ENCODE results near the gene GPR55.

Gene GPR55

DNA sequence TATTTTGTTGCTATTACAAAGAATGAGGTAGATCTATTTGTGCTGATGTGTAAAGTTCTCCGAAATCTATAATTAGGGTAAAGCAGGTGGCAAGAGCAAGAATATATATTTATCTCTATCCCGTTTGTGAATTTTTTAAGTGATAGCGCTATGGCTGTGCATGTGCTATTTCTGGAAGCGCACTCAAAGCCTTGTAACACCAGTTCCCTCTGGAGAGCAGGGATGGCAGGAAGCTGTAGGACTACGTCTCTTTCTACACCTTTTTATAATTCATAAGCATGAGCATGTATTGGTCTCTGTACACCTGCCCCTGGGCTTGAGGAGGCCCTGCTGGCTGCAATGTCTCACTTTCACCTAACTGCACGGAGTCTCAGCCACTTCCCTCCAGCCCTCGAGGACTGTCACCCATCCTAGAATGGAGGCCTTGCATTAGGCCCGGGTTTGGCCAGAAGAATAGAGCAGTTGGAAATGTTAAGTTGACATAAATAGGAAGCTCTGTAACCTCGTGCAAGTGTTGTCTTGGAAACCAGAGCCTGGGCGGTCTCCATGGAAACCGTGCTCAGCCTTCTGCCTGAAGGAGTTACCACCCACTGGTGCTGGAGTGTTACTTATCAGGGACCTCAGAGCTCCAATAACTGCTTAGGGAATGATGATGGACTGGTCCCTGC is 39.4 kb downstream of the GPR55 start:
- no peaks in the 10 kb centered on the region for H3K36me3 ChIP-seq (replicated peaks)
- in situ Hi-C loops (cut with HindIII; ENCODE audit: low pct_ligation_motif_present, low sequenced_read_pairs), result no loop called here
- H3K27me3 ChIP-seq (replicated peaks), result no peaks in the 10 kb centered on the region
- TF ChIP-seq, protein P1, sequence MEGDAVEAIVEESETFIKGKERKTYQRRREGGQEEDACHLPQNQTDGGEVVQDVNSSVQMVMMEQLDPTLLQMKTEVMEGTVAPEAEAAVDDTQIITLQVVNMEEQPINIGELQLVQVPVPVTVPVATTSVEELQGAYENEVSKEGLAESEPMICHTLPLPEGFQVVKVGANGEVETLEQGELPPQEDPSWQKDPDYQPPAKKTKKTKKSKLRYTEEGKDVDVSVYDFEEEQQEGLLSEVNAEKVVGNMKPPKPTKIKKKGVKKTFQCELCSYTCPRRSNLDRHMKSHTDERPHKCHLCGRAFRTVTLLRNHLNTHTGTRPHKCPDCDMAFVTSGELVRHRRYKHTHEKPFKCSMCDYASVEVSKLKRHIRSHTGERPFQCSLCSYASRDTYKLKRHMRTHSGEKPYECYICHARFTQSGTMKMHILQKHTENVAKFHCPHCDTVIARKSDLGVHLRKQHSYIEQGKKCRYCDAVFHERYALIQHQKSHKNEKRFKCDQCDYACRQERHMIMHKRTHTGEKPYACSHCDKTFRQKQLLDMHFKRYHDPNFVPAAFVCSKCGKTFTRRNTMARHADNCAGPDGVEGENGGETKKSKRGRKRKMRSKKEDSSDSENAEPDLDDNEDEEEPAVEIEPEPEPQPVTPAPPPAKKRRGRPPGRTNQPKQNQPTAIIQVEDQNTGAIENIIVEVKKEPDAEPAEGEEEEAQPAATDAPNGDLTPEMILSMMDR (IDR thresholded peaks at IDR 0.05; ENCODE audit: low read depth, low read length, missing control alignments), result no peak
- DNase-seq, result peak; percentile 85
- no peak overlapping the region for H3K4me3 ChIP-seq (ENCODE audit: low read depth, low read length)
- H3K27ac ChIP-seq, result no peak overlapping the region

GRCh38 chr2:230881840-230882239 is 43.2 kb downstream of the GPR55 start:
- no peak for DNase-seq
- no peaks in the 10 kb centered on the region for H3K27me3 ChIP-seq (replicated peaks)
- H3K36me3 ChIP-seq (replicated peaks), result peaks cover 9% of the 10 kb centered on the region
- no peak overlapping the region for H3K4me3 ChIP-seq (ENCODE audit: low read depth, low read length)
- in situ Hi-C loops (cut with HindIII; ENCODE audit: low pct_ligation_motif_present, low sequenced_read_pairs), result no loop called here
- no peak overlapping the region for H3K27ac ChIP-seq
- TF ChIP-seq, protein P1 (IDR thresholded peaks at IDR 0.05; ENCODE audit: low read depth, low read length, missing control alignments), result no peak

GRCh38 chr2:230879891-230880290 is 45.2 kb downstream of the GPR55 start:
- Histone ChIP-seq H3K27ac (no peak overlapping the region), H3K36me3 (replicated peaks) (peaks cover 15% of the 10 kb centered on the region), H3K27me3 (replicated peaks) (no peaks in the 10 kb centered on the region), H3K4me3 (ENCODE audit: low read depth, low read length) (no peak overlapping the region)
- in situ Hi-C loops (cut with HindIII; ENCODE audit: low pct_ligation_motif_present, low sequenced_read_pairs), result no loop called here
- no peak for DNase-seq
- TF ChIP-seq, protein P1 (IDR thresholded peaks at IDR 0.05; ENCODE audit: low read depth, low read length, missing control alignments), result no peak

GRCh38 chr2:230879271-230879882 is 45.7 kb downstream of the GPR55 start:
- Histone ChIP-seq H3K4me3 (ENCODE audit: low read depth, low read length) (no peak overlapping the region), H3K27me3 (replicated peaks) (no peaks in the 10 kb centered on the region), H3K36me3 (replicated peaks) (peaks cover 15% of the 10 kb centered on the region), H3K27ac (no peak overlapping the region)
- TF ChIP-seq, protein P1 (IDR thresholded peaks at IDR 0.05; ENCODE audit: low read depth, low read length, missing control alignments), result no peak
- in situ Hi-C loops (cut with HindIII; ENCODE audit: low pct_ligation_motif_present, low sequenced_read_pairs), result no loop called here
- no peak for DNase-seq

GRCh38 chr2:230878599-230879188 is 46.3 kb downstream of the GPR55 start:
- Histone ChIP-seq H3K27ac (no peak overlapping the region), H3K4me3 (ENCODE audit: low read depth, low read length) (no peak overlapping the region), H3K27me3 (replicated peaks) (no peaks in the 10 kb centered on the region), H3K36me3 (replicated peaks) (peaks cover 15% of the 10 kb centered on the region)
- TF ChIP-seq, protein P1 (IDR thresholded peaks at IDR 0.05; ENCODE audit: low read depth, low read length, missing control alignments), result no peak
- no peak for DNase-seq
- in situ Hi-C loops (cut with HindIII; ENCODE audit: low pct_ligation_motif_present, low sequenced_read_pairs), result no loop called here

Data from brain microvascular endothelial cell (primary cell).